Neural progenitor cell (in vitro differentiated cells): ENCODE results near the gene VWF. TPM values are rescaled to one million over a fixed set of nuclear protein-coding genes. Genes with fewer than 3 reads are reported as not detected.
"Not testable (repeated sequence)": the region's sequence is repeated elsewhere in the genome, so short reads cannot be mapped to it uniquely, and the experiment has no call there.

Experiments
- DNase-seq: peaks from one replicate; pipeline ENCODE4 v3.0.0-alpha.2; 2016; ENCODE audit warnings: low spot score
- H2AFZ ChIP-seq: fragments of 200-600 bp; sonication (generic); replicated peaks from 2 replicates; pipeline ENCODE4 v1.6.1; 2016; ENCODE audit warnings: antibody characterized with exemption
- H3F3A ChIP-seq: fragments of 200-600 bp; sonication (generic); 2 replicates; pipeline ENCODE4 v1.6.1; 2016; ENCODE audit warnings: antibody characterized with exemption, low read depth
- H3K27ac ChIP-seq: fragments of 200-600 bp; sonication (generic); 2 replicates; pipeline ENCODE4 v1.5.1; 2016; ENCODE audit warnings: mild to moderate bottlenecking
- H3K27me3 ChIP-seq: fragments of 200-600 bp; sonication (generic); 2 replicates; pipeline ENCODE4 v1.6.1; 2016; ENCODE audit warnings: mild to moderate bottlenecking, moderate library complexity
- H3K36me3 ChIP-seq: fragments of 200-600 bp; sonication (generic); 2 replicates; pipeline ENCODE4 v1.5.1; 2016
- H3K4me1 ChIP-seq: fragments of 200-600 bp; sonication (generic); 2 replicates; pipeline ENCODE4 v1.6.1; 2016; ENCODE audit warnings: mixed run types
- H3K4me2 ChIP-seq: fragments of 200-600 bp; sonication (generic); 2 replicates; pipeline ENCODE4 v1.6.1; 2016
- H3K4me3 ChIP-seq: fragments of 200-600 bp; sonication (generic); 2 replicates; pipeline ENCODE4 v1.5.1; 2016
- H3K79me2 ChIP-seq: fragments of 200-600 bp; sonication (generic); 2 replicates; pipeline ENCODE4 v1.6.1; 2016; ENCODE audit warnings: low read depth
- H3K9ac ChIP-seq: fragments of 200-600 bp; sonication (generic); 2 replicates; pipeline ENCODE4 v1.6.1; 2016
- H3K9me3 ChIP-seq: fragments of 200-600 bp; sonication (generic); 2 replicates; pipeline ENCODE4 v1.5.1; 2016; ENCODE audit warnings: low read depth
- H4K20me1 ChIP-seq: fragments of 200-600 bp; sonication (generic); 2 replicates; pipeline ENCODE4 v1.6.1; 2016; ENCODE audit warnings: low read depth
- H3K27ac Mint-ChIP-seq: 3 replicates; pipeline ENCODE4 v1.8.0; 2021; ENCODE audit warnings: mixed read lengths
- H3K27me3 Mint-ChIP-seq: 2 replicates; pipeline ENCODE4 v1.8.0; 2022; ENCODE audit warnings: low read depth, mild to moderate bottlenecking, inconsistent platforms, moderate library complexity, mixed read lengths; ENCODE audit not compliant: insufficient read depth
- H3K36me3 Mint-ChIP-seq: 3 replicates; pipeline ENCODE4 v1.8.0; 2021; ENCODE audit warnings: mixed read lengths
- H3K4me1 Mint-ChIP-seq: 3 replicates; pipeline ENCODE4 v1.8.0; 2021; ENCODE audit warnings: mixed read lengths
- H3K4me3 Mint-ChIP-seq: 3 replicates; pipeline ENCODE4 v1.8.0; 2021; ENCODE audit warnings: mild to moderate bottlenecking, moderate library complexity, mixed read lengths
- H3K9me3 Mint-ChIP-seq: 3 replicates; pipeline ENCODE4 v1.8.0; 2020; ENCODE audit warnings: mixed read lengths
- CTCF ChIP-seq: fragments of 200-600 bp; sonication (generic); IDR thresholded peaks from 2 replicates; pipeline ENCODE4 v1.5.1; 2017; ENCODE audit warnings: antibody characterized with exemption, mild to moderate bottlenecking
- EZH2 ChIP-seq: fragments of 200-600 bp; sonication (generic); IDR thresholded peaks from 2 replicates; pipeline ENCODE4 v1.6.1; 2017; ENCODE audit warnings: antibody characterized with exemption, mild to moderate bottlenecking, moderate library complexity
- EZH2phosphoT487 ChIP-seq: fragments of 200-600 bp; sonication (generic); IDR thresholded peaks from 2 replicates; pipeline ENCODE4 v1.6.1; 2017; ENCODE audit warnings: antibody characterized with exemption
- total RNA-seq: library from RNA; depleted of rRNA; stranded (reverse); fragments of >200 nt; gene quantifications from 2 replicates; pipeline ENCODE4 v1.2.3, GENCODE V29; 2015; ENCODE audit warnings: low replicate concordance

The VWF gene
- total RNA-seq, 1 donor from 2014 or later = 8.0 TPM

- no peak overlapping the region for H3K4me3 Mint-ChIP-seq
- H2AFZ ChIP-seq = no peak overlapping the region
These were observed 22.0 kb upstream of the VWF start for GRCh38 chr12:6146509-6146908.

GRCh38 chr12:6145564-6145963 is 21.1 kb upstream of the VWF start:
- Mint-ChIP-seq H3K27ac (no peak overlapping the region), H3K27me3 (peaks cover 4% of the 10 kb centered on the region), H3K9me3 (peaks cover 7% of the 10 kb centered on the region), H3K4me1 (peaks cover 12% of the 10 kb centered on the region), H3K4me3 (no peak overlapping the region), H3K36me3 (peaks cover 1% of the 10 kb centered on the region)
- Histone ChIP-seq H3K9ac (no peak overlapping the region), H3K27me3 (no peaks in the 10 kb centered on the region), H3K4me1 (no peaks in the 10 kb centered on the region), H3K27ac (no peak overlapping the region), H3K9me3 (no peaks in the 10 kb centered on the region), H4K20me1 (no peaks in the 10 kb centered on the region), H2AFZ (no peak overlapping the region), H3F3A (no peaks in the 10 kb centered on the region), H3K36me3 (no peaks in the 10 kb centered on the region), H3K4me3 (no peak overlapping the region), H3K79me2 (no peaks in the 10 kb centered on the region), H3K4me2 (no peak overlapping the region)
- TF ChIP-seq CTCF = no peak
- no peak for TF ChIP-seq EZH2
- TF ChIP-seq EZH2phosphoT487 = no peak
- no peak for DNase-seq

More at GRCh38 chr12:6146509-6146908, 22.0 kb upstream of the VWF start:
- no peaks in the 10 kb centered on the region for H3K36me3 ChIP-seq
- Mint-ChIP-seq H3K27me3 (peaks cover 2% of the 10 kb centered on the region), H3K9me3 (peaks cover 7% of the 10 kb centered on the region), H3K4me1 (peaks cover 4% of the 10 kb centered on the region), H3K36me3 (peaks cover 1% of the 10 kb centered on the region), H3K27ac (no peak overlapping the region)
- H3K9ac ChIP-seq = no peak overlapping the region
- H3F3A ChIP-seq = no peaks in the 10 kb centered on the region
- H3K4me1 ChIP-seq = no peaks in the 10 kb centered on the region
- no peak overlapping the region for H3K4me3 ChIP-seq
- no peak overlapping the region for H3K27ac ChIP-seq
- TF ChIP-seq EZH2phosphoT487 (no peak), CTCF (no peak), EZH2 (no peak)
- DNase-seq = no peak
- H3K4me2 ChIP-seq = no peak overlapping the region
- no peaks in the 10 kb centered on the region for H3K9me3 ChIP-seq
- H3K79me2 ChIP-seq = no peaks in the 10 kb centered on the region
- H3K27me3 ChIP-seq = no peaks in the 10 kb centered on the region
- H4K20me1 ChIP-seq = no peaks in the 10 kb centered on the region

- Histone ChIP-seq H3K79me2 (no peaks in the 10 kb centered on the region), H3F3A (no peaks in the 10 kb centered on the region), H3K9ac (no peak overlapping the region), H4K20me1 (no peaks in the 10 kb centered on the region), H3K36me3 (no peaks in the 10 kb centered on the region), H3K27me3 (no peaks in the 10 kb centered on the region), H3K4me2 (no peak overlapping the region), H3K27ac (no peak overlapping the region), H2AFZ (no peak overlapping the region), H3K4me1 (no peaks in the 10 kb centered on the region), H3K4me3 (no peak overlapping the region), H3K9me3 (no peaks in the 10 kb centered on the region)
- TF ChIP-seq EZH2 (no peak), CTCF (no peak)
- H3K9me3 Mint-ChIP-seq = peaks cover 7% of the 10 kb centered on the region
- H3K4me3 Mint-ChIP-seq = no peak overlapping the region
- DNase-seq = no peak
- peaks cover 5% of the 10 kb centered on the region for H3K27me3 Mint-ChIP-seq
- peaks cover 1% of the 10 kb centered on the region for H3K36me3 Mint-ChIP-seq
- peaks cover 16% of the 10 kb centered on the region for H3K4me1 Mint-ChIP-seq
- H3K27ac Mint-ChIP-seq = no peak overlapping the region
These were observed 18.8 kb upstream of the VWF start for GRCh38 chr12:6143303-6143675.

GRCh38 chr12:6142368-6143302 is 18.2 kb upstream of the VWF start:
- H3K27ac Mint-ChIP-seq, H3K27me3 ChIP-seq: not testable (repeated sequence)

GRCh38 chr12:6141731-6142367 is 17.4 kb upstream of the VWF start:
- not testable (repeated sequence) for H3K36me3 ChIP-seq, H3K27ac ChIP-seq, H3K9me3 Mint-ChIP-seq, H3K4me2 ChIP-seq, H3K9ac ChIP-seq, H3K4me3 Mint-ChIP-seq, H3K4me3 ChIP-seq, H4K20me1 ChIP-seq, H3K4me1 ChIP-seq, H3F3A ChIP-seq, H3K36me3 Mint-ChIP-seq, H2AFZ ChIP-seq, DNase-seq, H3K9me3 ChIP-seq, H3K79me2 ChIP-seq, H3K27ac Mint-ChIP-seq, H3K27me3 Mint-ChIP-seq, H3K27me3 ChIP-seq
- H3K4me1 Mint-ChIP-seq = peaks cover 16% of the 10 kb centered on the region

More at GRCh38 chr12:6142368-6143302, 18.2 kb upstream of the VWF start:
- peaks cover 16% of the 10 kb centered on the region for H3K4me1 Mint-ChIP-seq
- not testable (repeated sequence) for H3F3A ChIP-seq, H3K4me2 ChIP-seq, H3K4me3 Mint-ChIP-seq, H3K4me3 ChIP-seq, H3K9me3 Mint-ChIP-seq, H2AFZ ChIP-seq, H3K27me3 Mint-ChIP-seq, H3K4me1 ChIP-seq, H3K9ac ChIP-seq, H3K9me3 ChIP-seq, H3K79me2 ChIP-seq, H3K27ac ChIP-seq, H3K36me3 ChIP-seq, DNase-seq, H4K20me1 ChIP-seq, H3K36me3 Mint-ChIP-seq
